HUDEP-2 (cell line): ENCODE measurements around the gene NR3C1.

Experiments used
- DNase-seq, 76 experiments: peaks; one replicate each; lab custom pipeline; 2025; ENCODE audit not compliant: unreplicated experiment in 76 of 76; lab: John Stamatoyannopoulos, UW

The NR3C1 gene

GRCh38 chr5:143315214-143315613 is 88.3 kb downstream of the NR3C1 start:
- no peak for DNase-seq

GRCh38 chr5:143314659-143315058 is 88.8 kb downstream of the NR3C1 start:
- peak in 1 of 76 experiments; percentile 1 for DNase-seq

DNA sequence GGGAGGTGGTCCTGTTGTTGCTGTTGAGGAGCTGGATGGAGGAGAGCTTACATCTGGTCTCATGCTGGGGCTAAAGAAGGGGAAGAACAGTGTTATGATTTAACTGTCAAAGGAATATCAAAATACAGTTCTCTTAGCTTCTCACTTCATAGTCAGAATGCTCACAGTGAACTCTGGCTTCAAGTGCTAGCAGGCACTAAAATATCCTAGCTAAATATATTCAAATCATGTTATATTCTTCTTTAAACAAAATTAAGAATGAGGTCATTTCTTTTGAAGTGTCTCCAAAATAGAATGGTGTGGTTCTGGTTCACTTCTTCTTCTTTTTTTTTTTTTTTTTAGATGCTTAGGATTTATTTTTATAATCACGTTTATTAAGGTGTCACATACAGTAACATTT is 89.4 kb downstream of the NR3C1 start:
- no peak for DNase-seq

GRCh38 chr5:143313298-143313852 is 90.1 kb downstream of the NR3C1 start:
- DNase-seq = no peak

DNA sequence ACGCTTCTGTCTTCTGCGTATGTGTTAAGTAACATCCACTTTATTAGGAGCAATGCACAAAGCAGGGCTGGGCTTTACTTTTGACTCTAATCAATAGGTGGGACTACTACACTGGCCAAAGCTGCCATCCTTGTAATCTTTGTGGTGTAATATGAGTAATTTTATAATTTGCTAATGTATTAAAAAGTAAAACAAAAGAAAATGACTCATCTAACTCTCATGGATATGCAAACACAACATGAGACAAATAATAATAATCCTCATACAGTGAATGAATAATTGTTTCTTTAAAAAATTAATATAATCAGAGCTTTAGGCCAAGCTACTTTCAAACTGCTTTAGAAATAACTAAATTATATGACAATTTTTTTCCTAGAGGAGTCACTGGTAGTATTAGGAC is 90.7 kb downstream of the NR3C1 start:
- DNase-seq = no peak

- DNase-seq = no peak
These were observed 91.5 kb downstream of the NR3C1 start for GRCh38 chr5:143311955-143312354.

DNA sequence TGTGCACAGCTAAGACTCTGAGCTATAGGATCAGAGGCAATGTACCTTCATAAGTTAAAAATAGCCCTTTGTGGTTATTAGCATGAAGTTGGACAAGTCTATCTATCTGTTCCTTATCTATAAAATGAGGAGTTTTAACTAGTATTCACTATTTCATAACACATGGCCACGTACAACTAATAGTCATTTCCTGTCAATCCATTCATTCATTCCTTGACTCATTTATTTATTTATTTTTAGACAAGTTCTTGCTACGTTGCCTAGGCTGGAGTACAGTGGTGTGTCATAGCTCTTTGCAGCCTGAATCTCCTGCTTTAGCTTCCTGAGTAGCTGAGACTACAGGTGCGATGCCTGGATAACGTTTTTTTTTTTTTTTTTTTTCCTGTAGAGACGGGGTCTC is 92.1 kb downstream of the NR3C1 start:
- DNase-seq = no peak

DNA sequence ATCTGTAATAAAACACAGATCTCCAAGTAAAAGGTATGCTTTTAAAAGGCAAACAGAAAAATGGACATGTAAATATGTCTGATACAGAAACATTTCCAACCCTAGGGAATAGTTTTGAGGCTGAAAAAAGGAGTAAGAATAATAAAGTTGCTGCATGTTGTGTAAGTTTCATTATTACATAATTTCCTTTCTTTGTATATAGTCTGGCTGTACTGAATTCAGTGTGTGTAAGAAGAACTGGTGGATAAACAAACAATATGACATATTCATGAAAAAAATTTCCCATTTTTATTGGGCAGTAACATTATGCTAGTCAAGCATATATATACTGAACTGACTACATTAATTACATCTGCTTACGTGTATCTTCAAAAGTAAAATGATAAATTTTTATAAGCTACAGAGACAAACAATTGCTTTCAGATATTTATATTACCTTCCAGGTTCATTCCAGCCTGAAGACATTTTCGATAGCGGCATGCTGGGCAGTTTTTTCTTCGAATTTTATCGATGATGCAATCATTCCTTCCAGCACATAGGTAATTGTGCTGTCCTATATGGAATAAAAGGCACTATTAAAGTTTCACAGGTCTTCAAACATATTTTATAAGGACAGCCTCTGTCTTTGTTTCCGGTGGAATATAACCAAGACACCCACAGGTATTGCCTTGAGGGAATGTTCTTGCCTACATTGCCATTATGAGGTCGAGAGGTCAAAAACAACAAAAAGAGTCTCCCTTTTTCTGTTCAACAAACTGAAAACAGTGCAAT is 93.6 kb downstream of the NR3C1 start:
- DNase-seq = no peak

GRCh38 chr5:143308731-143309130 is 94.8 kb downstream of the NR3C1 start:
- no peak for DNase-seq

DNA sequence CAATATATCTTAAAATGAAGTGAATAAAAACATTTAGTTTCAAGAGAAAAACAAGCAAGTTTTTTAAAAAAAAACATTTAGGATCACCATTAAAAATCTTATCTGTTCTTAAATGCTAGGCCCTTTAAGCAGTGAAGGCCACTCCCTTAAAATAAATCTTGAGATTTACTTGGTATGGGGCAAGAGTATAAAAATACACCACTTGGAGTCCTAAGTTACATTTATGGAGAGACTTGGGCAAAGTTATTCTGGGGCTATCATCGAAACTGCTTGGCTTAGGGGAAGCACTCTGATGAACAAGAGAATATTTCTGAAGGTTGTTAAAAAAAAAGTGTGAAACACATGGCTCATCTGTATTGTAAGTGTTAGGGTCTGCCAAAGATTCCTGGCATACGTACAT is 97.4 kb downstream of the NR3C1 start:
- DNase-seq = no peak

- no peak for DNase-seq
These were observed 98.5 kb downstream of the NR3C1 start for GRCh38 chr5:143304836-143305475.

- DNase-seq = no peak
These were observed 101.0 kb downstream of the NR3C1 start for GRCh38 chr5:143302341-143303045.

DNA sequence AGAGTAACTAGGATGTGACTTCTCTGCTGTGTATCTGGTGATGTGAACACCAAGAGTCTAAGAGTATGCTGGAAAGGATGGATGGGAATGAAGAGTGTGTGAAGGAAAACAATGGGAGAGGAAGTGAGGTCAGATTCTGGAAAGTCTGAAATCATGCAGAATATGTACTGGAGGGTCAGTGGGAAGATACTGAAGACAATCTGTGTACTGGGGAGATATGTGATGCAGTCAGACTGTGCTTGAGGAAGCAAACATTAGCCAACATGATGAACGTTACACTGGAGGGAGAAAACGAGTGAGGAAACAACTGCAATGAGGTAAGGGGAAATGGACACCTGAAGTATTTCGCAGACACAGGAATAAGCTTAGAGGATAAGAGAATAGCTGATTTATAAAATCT is 105.7 kb downstream of the NR3C1 start:
- no peak for DNase-seq

DNA sequence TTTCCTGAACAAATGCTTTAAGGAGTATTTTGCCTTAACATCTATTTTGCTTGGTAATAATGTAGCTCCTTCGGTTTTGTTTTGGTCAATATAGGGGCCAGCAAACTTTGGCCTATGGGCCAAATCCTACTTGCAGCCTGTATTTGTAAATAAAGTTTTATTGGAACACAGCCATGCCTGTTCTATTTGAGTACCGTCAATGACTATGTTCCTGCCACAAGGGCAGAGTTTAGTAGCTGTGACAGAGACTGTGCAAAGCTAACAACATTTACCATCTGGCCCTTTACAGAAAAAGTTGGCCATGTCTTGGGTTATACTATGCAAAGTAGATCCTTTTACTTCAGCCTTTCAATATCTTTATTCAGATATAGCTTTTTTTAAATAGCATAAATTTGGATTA is 113.4 kb downstream of the NR3C1 start:
- DNase-seq = no peak

DNA sequence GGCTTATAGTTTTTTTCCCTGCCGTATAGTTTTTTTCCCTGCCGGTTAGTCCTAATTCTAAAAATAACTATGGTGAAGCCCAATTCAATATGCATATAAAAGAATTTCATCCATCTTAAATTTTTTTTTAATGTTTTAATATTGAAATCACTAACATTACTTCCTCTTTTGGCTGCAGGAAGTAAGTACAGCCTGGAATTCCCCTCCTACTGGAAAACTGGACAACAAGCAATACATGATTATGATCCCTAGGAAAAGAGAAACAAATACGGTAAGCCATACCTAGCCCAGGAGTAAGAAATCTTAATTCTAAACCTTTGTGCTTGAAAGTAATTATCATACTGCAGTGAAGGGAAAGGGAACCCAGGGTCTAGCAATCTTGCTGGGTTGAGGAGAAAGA is 119.0 kb downstream of the NR3C1 start:
- DNase-seq = no peak

- no peak for DNase-seq
These were observed 119.5 kb downstream of the NR3C1 start for GRCh38 chr5:143284002-143284401.

DNA sequence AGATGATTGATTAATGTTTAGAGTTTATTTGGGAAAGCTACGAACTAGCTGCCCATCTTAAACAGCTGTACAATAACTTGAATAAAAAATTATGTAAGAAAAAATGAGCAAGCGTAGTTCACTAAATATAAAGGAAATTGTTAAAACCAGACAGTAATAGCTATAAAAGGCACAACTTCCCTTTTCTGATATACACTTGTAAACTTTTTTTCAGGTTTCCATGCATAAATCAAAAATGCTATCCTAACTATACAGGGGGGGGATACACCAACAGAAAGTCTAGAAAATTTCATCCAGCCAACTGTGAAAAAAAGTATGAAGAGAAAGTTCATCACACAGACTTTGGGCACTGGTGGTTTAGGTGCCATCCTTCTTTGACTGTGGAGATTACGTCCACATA is 122.3 kb downstream of the NR3C1 start:
- no peak for DNase-seq

DNA sequence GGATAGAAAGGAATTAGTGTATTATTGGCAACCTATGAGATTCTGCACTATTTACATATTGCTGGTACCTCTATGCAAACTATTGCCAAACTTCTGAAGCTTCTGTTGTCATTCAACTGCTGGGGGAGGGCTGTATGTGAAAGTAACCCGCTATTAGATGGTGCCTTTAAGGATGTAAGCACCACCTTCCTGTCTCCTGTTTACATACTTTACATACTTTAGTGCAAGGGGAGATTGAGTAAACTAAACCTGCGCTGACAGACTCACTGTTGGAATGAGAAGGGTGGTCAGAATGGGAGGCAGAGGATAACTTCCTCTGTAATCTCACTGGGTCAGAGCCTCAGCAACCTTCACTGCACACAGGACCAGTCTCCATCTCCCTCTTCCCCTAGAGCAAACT is 123.8 kb downstream of the NR3C1 start:
- DNase-seq = no peak

- no peak for DNase-seq
These were observed 126.0 kb downstream of the NR3C1 start for GRCh38 chr5:143277536-143277935.

- DNase-seq = no peak
These were observed 127.7 kb downstream of the NR3C1 start for GRCh38 chr5:143275512-143276363.

DNA sequence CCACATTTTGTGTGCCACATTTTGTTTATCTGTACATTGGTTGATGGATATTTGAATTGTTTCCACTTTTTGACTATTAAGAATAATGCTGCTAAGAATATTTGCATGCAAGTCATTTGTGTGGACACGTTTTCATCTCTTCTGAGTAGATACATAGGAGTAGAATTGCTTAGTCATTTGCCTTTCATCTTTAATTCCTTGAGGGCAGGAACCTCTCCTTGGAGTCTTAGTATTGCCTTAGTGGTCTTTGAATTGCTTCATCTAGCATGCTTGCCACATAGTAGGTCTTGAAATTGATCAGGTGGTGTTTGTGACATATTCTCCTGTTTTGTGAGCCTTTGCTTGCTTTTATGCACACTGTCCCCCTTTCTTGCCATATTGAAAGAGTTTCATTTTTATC is 128.5 kb downstream of the NR3C1 start:
- no peak for DNase-seq
